Hindlimb muscle (tissue), 1 donor: ENCODE measurements around the gene MAGEF1. TPM values are rescaled to one million over a fixed set of nuclear protein-coding genes. Genes with fewer than 3 reads are reported as not detected.

Source experiments
- DNase-seq: peaks from one replicate; pipeline ENCODE4 v3.0.0-alpha.2; 2013
- polyA plus RNA-seq: library from polyadenylated mRNA; unstranded; fragments of 120-200 nt; gene quantifications from one replicate; pipeline ENCODE4 v1.2.1, GENCODE V29; 2013; ENCODE audit not compliant: insufficient read length

The MAGEF1 gene
- polyA plus RNA-seq, 1 donor: 79.6 TPM

DNA sequence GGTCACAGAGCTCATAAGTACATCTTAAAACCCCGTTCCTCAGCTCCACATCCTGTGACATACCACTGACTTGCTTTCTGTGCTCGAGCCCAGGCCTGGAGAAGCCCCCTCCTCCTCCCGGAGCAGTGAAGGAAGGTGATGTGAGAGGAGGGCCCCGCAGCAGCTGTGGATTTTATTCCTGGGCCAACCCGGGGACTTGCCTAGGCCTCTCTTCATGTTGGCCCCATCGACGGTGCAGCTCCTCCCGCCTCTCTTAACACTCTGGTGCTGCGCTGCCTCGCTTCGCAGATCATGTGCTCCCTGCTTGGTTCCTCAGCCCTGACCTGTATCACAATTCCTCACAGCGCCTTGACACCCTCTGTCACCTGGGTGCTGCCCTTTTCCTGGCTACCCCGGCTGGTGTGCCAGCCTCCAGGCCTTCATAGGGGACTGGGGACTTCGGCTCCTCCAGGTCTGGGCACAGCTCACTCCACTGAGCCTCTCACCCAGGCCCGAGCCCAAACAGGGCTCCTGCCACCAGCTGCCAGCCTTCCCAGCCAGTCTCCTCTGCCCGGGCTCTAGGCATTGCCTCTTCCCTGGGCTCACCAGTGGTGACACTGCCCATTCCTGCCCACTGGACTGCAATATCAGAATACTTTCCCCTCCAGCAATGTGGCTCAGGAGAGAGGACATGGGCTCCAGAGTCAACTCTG, 21.5 kb downstream of the MAGEF1 start:
- no peak for DNase-seq

DNA sequence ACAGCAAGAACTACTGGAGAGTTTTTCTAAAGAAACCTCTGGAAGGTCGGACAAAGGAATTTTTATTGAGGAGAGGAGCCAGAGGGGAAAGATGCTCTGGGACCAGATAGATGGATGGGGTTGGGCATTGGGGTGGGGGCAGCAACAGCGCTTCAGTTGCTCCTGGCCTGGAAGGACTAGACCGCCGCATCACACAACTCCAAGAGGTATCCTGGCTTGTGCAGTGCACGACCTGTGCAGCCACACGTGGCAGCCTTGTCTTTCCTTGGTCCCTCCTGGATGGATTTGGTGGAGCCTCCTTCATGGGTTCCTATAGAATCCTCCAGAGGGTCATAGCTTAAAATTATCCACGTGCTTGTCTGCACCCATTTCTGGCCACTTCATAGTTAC, 23.0 kb downstream of the MAGEF1 start:
- DNase-seq: no peak

DNA sequence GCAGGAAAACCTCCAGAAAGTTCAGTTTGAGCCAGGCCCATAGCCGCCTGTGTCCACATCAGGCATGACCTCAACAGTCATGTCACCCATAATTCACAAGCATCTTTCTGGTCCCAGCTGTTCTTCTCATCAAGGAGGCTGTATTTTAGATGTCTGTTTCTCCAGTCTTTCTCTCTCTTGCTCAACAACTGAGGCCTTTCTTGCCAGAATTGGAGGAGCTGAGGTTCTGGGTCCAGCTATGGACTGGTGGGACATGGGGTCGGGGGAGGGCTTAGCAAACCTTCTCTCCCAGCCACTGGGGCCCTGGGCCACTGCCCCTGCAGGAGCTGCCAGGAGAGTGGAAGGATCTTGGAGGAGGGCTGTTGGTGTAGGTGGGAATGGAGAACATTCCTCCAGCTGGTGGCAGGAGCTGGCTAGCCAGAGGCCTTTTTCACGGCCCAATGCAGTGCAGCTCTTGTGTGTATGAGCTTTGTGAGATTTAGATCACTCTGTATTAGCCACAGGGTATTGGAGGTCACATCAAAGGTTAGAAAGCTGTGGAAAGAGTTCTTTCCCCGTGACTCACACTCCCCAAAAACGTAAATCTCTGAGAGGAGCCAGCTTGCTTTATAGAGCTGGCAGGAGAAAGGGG, 23.5 kb downstream of the MAGEF1 start:
- DNase-seq: peak; percentile 86

DNA sequence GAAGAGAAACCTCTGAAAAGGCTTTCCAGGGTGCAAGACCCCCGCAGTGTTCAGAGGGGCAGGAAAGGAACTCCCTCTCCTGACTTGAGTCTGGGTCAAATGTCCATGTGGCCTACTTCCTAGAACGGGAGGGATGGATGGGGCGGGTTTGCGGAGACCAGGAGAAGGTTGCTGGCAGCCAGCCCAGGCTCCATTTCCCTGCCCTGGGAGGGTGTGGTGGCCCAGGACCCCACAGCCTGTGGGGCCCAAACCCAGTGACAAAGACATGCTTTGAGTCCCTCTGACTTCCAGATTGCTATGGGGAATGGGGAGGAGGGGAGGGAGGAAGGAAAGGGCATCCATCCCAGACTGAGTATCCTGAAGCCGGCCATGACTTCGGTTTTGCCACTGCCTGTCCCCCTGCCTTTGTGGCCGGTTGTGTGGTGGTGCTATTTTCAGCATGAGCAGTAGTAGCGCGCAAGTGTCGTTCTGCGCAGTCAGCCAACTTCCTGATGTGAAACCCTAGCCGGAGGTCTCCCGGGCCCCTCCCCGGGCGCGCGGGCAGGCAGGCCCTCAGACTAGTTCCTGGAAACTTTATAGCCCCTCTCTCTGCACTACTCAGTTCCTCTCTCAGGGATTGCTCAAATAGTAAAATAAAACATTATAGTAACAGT, 24.4 kb downstream of the MAGEF1 start:
- peak; percentile 84 for DNase-seq

DNA sequence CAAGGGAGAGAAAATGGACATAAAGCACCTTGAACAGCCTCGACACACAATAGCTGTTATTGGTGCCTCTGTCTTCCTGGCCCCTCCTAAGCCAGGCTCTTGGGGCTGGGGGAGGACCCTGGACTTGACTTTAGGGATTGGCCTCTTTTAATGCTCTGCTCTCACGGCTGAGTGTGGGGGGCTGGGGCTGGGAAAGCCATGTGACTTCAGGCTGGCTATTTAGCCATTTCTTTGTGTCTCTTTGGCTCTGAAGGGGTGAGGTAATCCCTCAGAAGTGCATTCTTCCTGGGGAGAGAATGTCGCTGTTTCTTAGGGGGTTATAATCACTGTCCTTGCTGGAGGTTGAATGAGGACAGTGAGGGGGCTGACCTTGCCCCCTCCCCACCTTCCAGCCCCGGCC, 26.2 kb downstream of the MAGEF1 start:
- no peak for DNase-seq

DNA sequence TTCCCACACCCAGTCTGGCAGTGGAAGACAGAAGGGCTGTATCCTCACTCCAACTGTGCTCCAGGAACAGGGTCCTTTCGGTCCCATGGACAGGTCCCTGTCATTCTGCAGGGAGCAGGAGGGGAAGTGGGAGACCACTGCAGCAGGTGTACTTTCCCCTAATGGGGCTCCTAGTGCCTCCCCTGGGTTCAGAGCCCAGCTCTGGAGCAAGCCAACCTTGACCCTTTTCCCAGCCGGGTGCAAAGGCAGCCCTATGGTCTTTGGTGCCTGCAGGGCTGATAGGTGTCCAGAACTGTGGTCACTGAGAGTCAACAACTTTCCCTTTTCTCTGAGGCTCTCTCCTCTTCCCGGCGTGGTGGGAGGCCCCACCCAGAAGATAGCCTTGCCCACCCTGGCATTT, 26.8 kb downstream of the MAGEF1 start:
- DNase-seq: no peak

DNA sequence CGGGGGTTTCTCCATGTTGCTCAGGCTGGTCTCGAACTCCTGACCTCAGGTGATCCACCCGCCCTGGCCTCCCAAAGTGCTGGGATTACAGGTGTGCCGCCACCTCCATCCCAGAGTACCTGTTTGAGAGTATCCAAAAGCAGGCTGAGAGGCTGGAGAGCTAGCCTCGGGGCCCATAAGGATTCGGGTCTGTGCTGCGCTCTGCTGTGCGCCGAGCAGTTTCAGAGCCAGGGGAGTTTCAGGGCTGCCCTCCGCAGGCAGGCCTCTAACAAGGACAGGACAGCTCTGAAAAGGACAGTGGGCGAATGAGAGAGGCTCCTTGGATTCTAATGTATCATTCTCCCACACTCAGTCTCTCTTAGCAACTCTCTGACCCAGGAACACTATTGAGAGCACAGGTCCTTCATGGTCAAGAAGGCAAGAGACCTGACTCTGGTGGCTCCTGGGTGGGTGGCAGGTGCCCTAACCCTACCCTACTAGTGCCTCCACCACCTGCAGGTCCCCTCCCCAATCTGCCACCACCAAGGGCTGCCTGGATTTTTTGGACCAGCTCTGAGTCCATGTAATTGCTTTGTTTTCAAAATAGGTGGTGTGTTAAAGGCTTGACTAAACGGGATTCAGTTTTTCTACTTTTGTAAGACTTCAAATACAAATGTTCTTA, 27.8 kb downstream of the MAGEF1 start:
- DNase-seq: no peak

DNA sequence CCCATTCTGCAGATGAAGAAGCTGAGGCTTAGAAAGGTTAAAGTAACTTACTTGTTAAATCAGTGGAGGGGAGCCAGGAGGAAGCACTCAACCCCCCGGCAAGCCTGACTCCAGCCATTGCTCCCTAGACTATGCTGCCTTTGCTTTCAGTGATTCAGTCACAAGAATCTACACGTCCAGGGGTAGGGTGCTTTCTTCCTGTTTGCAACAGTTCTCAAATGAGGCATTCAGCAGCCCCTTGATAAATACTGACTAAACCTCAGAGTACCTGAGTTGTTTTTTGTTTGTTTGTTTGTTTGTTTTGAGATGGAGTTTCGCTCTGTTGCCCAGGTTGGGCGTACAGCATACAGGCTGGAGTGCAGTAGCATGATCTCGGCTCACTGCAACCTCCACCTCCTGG, 28.6 kb downstream of the MAGEF1 start:
- no peak for DNase-seq

DNA sequence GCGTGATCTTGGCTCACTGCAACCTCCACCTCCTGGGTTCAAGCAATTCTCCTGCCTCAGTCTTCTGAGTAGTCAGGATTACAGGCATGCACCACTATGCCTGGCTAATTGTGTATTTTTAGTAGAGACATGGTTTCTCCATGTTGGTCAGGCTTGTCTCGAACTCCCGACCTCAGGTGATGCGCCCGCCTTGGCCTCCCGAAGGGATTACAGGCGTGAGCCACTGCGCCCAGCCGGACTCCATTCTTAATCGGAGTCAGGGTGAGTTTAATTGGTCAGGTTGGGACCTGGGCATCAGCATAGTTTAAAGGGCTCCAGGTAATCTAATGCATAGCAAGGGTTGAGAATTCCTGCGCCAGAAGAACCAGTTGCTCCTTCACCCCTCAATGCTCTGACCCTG, 29.2 kb downstream of the MAGEF1 start:
- no peak for DNase-seq

DNA sequence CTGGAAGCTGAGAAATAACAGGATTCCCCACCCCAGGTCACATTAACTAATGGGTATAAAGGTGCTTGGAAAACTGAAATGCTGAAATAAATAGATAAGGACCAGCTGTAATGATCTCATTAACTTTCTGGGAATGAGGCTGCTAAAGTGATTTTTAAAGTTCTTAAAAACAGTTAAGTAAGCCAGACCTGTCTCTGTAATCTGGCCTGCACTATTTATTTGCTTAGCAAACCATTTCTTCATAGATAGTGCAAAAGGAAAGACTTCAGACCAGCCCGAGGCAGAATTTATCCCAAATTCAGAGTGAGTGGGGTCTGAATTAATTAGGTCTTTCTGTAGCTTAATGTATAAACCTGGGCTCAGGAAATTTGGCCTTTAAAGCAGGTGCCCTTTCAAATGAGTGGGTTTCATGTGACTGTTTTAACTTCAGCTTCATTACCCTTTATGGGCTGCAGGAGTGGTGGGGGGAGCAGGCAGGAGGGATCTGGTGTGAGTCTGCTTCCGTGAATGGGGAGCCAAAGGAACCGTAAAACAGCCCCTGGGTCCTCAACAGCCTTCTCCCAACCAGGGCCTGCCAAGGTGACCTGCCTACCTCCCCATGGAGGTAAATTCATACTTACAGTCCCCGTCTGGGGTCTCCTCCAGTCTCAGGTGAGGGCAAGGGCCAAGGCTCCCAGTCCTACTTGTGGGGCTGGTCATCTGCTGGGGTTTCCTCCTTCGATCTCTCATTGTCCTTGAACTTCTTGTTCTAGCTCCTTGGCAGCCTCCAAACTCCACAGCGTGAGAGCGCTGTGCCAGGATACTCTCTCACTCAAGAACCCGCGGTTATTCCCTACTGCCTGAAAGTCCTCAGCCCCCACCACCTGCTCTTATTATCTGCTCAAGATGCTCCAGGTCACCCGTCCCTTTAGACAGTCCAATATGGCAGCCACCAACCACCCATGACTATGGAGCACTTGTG, 31.2 kb downstream of the MAGEF1 start:
- DNase-seq: no peak

DNA sequence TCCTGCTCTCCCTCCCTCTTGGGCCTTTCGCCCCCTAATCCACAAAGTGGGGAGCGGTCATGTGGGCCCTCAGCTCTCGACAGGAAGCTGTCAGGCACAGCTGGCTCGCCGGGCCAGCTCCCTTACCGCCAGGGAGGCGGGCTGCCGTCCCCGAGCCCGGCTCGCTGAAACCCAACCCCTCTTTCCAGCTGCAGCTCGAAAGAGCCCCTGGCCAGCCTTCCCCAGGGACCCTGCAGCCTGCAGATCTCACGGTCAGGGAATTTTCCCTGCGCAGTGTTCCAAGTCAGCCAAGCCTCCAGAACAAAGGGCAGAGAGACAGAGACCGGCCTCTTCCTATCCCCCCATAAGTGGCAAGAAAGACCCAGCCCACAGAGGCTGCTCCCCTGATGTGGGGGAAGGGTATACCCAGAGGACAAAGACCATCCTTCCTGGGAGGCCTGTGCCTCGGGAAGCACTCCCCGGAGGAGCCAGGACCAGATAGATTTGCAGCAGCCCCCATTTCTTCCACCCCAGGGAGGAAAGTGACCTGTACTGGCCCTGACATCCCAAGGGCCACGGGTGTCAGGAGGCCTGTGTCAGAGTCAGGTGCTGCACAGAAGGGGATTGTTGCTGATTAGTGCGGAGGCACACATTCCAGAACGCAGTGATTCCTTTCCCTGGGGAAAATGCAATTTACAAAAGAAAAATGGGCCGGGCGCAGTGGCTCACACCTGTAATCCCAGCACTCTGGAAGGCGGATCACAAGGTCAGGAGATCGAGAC, 32.6 kb downstream of the MAGEF1 start:
- DNase-seq: peak; percentile 81

DNA sequence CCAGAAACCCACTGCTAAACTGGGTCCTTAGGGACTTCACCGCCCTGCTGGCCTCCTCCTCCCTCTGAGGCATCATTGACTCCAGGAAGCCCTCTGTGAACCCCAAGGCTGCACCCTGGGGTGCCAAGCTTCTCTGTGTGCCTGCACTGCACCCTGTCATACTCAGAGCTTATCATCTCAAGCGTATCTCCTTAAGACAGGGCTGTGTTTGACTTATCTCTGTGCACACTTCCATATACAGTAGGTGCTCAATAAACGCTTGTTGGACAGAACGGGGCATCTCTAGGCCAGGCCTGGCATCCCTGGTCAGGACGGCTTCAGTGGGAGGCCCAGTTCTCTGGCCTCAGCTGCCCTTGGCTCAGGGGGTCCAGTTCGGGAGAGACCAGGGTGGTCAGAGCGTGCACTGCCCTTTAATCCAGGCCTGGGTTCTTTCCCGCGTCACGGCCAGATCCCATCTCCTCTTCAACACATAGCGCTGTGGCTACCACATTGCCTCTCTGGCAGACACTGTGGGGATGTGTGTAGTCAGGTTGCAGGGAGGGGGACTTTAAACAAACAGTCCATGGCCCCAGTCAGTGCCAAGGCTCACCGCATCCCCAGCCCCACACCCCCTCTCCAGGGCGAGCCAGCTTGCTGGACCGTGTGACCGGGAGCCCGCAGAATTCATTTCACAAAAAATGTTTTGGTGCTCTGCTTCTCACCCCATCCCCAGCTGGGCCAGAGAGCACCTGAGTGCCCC, 33.4 kb downstream of the MAGEF1 start:
- DNase-seq: no peak

DNA sequence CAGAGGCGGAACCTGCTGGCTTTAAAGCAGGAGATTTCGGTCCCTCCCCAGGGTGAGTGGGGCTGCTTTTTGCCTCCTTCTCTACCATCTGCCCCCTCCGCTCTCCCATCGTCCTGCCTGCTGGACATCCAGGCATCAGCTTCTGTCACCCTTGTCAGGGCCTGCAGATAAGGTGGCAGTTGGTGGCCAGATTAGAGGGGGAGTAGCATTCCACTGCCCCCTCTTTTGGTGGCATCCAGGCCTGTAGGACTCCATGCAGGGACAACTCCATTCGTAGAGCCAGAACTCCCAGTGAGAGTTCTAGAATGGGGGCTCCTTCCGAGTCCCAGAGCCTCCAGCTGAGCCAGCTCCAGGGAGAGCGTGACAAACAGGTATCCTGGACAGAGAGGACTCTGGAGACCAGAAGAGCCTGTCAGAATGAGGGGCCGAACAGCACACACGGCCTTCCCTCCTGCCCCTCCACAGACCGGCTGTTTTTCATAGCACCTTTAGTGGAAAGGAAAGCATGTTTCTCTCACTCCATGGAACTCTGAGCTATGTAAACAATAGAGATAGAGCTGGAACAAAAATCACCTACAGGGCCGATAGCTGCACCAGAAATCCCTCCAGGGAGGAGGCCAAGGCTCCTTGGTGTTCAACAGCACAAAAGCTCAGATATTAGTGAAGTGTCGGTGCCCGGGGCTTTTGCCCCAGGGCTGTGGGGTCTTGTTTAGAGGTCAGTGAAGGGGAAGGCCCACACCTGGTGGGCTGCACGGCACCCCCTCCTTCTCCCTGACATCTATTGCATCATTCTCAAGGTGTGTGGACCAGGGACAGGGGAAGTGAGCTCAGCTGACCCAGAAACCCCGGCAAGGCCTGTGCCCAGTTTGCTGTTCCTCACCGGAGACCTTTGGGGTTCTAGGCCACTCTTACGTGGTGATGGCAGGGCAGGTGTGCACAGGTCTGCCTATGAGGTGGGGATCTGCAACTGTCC, 34.2 kb downstream of the MAGEF1 start:
- no peak for DNase-seq

DNA sequence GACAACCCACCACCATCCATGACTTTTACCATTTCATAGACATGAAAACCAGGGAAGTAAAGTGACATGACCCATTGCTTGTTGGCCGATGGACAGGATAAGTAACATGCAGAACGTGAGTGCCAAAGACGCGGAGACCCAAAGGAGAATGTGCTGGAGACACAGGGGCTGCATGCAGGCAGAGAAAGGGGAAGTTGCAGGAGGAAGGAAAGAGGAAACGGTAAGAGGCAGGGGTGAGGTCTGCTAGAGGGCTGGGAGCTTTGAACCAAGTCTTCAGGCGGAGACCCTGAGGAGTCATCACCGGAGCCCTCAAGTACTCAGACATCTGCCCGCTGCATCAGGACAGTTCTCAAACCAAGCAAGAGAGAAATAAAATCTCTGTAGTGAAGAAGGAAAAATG, 34.9 kb downstream of the MAGEF1 start:
- DNase-seq: no peak

DNA sequence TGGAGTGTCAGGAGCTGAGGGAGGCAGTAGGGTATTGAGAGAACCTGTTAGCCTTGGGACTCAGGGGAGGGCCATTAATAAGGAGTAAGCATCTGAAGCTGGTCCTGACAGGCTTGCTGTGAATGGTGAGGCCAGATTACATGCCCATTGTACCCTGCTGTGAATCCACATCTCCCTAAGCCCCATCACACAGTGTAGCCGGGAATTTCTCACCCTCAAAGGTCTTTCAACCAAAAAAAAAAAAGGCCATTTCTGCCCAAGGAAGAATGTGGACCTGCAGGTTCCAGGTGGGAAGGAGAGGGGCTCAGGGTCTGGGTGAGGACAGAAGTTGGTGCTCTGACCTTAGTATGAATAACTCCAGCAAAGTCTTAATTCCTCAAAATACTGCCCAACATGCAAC, 37.2 kb downstream of the MAGEF1 start:
- DNase-seq: no peak

DNA sequence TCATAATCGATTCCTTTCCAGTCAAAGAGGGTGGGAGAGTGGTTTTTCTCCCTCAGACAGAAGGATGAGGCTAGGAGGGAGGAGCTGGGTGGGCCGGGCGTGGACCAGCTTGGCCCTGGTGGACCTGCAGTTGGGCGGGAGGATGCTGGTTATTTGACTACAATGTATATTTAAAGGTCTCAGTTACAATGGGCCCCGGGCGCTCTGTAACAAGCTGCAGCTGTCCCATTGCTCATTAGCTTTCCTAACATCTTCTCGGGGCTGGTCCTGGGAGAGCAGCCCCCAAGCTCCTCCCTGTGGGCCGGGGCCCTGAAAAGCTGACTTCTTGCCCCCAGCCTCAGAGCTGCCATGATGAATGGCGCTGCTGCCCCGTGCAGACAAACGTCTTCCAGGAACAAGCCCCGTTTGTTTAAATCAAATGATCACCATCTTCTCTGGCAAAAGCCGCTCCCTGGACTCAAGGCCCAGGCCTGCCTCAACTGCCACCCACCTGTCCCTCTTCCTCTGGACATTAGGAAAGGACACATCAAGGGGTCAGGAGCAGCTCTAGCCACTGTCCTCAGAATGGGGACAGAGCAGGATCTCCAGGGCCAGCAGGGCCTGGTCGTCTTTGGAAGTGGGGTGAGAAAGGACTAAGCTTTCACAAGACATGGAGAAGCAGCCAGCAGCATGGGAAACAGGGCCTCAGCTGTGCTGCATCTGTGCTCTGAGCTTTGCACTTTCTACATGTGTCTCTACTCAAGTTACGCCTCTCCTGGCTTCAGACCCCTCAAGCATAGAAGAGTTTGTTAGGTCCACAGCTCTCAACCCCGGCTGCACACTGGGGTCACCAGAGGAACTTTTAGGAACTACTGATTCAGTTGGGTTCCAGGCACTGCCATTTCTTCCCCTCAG, 38.6 kb downstream of the MAGEF1 start:
- DNase-seq: no peak

DNA sequence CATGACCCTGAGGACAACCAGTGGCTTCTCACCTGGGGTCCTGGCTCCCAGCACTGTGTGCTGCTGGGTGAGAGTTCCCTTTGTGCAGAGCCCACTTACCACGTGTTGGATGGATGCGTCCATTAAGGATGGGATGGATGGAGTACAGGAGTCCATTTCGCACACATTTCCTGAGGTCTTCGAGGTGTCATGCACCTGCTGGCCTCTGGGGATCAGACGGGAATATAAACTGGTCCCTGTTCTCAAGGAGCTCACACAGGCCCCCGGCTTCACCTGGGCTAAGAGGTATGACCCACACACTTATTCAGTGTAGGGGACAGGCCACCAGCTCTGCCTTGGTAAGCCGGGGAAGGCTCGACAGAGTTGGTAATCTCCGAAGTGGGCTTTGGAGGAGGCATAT, 39.5 kb downstream of the MAGEF1 start:
- DNase-seq: no peak

DNA sequence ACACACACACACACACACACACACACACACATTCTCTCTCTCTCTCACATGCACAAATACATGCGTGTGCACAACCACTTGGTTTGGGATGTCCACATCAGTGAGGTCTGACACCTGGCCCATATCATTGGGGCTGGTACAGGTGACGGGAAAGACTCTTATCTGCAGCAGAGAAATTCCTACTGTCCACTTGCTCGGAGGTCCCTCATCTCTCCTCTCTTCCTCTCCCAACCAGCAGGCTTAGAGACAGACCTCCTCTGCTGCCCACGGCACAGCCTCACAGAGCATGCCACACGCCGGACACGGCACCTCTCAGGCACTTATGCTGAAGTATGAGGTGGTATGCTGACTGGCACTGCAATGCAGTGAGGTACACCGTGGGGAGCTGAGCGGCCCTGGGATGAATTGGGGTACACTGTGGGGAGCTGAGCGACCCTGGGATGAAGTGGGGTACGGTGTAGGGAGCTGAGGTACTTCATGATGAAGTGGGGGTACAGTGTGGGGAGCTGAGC, 41.7 kb downstream of the MAGEF1 start:
- no peak for DNase-seq
